Activated CD4-positive, CD25-positive, alpha-beta regulatory T cell treated with anti-CD3 and anti-CD28 coated beads, Interleukin-2, amount 50 U/mL, for 16 hours (primary cell): ENCODE data around the gene FTCD.
"Not testable (repeated sequence)": the region's sequence is repeated elsewhere in the genome, so short reads cannot be mapped to it uniquely, and the experiment has no call there.

ENCODE experiments used
- DNase-seq: peaks from one replicate; pipeline ENCODE4 v3.0.0-alpha.2; 2020; ENCODE audit warnings: low read depth, low spot score

FTCD gene

DNA sequence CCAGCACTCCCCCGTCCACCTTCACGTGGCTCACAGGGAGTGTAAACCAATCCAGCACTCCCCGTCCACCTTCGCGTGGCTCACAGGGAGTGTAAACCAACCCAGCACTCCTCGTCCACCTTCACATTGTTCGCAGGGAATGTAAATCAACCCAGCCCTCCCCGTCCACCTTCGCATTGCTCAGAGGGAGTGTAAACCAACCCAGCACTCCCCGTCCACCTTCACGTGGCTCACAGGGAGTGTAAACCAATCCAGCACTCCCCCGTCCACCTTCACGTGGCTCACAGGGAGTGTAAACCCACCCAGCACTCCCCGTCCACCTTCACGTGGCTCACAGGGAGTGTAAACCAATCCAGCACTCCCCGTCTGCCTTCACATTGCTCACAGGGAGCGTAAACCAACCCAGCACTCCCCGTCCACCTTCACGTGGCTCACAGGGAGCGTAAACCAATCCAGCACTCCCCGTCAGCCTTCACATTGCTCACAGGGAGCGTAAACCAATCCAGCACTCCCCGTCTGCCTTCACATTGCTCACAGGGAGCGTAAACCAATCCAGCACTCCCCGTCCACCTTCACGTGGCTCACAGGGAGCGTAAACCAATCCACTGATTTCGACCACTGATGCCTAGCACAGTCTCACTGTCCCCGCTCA is 14.9 kb downstream of the FTCD start:
- not testable (repeated sequence) for DNase-seq

DNA sequence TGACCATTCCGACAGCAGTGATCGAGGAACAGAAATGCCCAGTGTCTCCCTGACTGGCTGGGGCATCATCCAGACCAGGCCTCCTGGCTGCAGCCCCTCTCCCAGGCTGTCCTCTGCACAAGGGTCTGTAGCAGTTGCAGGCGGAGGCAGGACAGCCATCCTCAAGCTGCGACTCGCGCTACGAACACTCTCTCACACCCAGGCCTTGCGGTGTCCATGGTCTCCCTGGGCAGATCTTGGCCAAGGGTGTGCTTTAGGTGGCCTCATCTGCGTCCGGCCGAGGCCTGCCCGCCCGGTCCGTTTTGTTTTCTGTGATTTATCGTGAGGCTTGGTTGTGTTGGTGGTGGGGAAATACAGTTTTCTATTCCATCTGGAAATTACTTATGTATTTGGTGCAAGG is 15.7 kb downstream of the FTCD start:
- DNase-seq: no peak

DNA sequence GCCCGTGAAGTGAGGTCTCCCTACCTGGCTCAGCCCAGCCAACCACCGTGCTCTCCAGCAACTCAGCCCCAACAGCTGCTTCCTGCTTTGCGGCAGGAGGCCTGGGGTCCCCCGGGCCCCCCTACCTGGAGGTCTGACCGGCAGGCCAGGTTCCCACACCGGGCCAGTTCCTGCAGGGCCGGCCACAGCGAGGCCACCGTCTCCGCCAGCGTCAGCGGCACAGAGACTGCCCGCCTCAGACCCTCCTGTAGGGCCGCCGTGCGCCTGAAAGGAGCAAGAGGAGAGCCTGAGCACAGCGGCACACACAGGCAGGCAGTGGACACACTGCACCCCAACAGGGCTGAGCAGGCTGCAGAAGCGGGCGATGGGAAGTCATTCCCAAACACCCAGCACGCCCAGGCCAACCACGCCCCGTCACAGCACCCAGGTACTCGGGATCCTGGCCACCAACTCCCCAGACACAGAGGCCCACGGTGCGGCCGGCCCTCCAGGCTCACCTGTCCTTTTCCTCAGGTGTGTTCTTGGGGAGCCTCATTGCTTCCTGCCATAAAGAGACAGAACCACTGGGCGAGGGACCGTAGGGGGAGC is 16.9 kb downstream of the FTCD start:
- DNase-seq: no peak

DNA sequence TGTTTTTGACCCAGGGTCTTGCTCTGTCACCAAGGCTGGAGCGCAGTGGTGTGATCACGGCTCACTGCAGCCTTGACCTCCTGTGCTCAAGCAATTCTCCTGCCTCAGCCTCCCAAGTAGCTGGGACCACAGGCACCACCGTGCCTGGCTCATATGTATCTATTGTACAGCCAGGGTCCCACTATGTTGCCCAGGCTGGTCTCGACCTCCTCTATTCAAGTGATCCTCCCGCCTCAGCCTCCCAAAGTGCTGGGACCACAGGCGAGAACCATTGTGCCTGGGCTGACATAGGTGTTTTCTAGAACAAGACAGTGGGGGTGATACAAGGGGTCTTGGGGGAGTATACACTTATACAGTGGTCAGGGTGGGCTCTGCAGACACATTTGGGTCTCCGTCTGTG is 17.5 kb downstream of the FTCD start:
- DNase-seq: no peak

DNA sequence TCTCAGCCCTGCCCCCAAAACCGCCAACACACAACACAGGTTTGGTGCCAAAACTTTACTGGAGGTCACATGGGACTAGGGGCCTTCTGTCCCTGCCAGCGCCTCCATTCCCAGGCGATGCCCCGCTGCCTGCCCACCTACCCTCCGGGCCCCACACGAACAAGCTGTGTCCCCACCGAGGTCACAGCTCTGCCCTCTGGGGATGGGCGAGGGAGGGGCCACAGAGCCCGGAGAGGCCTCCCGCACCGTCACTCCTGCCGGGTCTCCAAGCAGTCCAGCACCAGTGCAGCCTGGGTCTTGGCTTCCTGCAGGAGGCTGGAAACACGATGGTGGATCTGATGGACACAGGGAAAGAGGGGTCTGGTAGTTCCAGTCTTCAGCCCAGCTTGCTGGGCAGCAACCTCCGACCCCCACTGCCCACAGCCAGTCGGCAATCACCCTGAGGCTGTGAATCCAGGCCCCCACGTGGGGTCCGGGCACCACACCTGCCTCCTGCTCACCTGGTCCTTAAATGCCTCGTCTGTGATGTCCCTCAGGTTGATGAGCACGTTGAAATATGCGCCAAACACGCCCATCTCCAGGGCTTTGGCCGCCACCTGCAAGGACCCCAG is 18.5 kb downstream of the FTCD start:
- no peak for DNase-seq

DNA sequence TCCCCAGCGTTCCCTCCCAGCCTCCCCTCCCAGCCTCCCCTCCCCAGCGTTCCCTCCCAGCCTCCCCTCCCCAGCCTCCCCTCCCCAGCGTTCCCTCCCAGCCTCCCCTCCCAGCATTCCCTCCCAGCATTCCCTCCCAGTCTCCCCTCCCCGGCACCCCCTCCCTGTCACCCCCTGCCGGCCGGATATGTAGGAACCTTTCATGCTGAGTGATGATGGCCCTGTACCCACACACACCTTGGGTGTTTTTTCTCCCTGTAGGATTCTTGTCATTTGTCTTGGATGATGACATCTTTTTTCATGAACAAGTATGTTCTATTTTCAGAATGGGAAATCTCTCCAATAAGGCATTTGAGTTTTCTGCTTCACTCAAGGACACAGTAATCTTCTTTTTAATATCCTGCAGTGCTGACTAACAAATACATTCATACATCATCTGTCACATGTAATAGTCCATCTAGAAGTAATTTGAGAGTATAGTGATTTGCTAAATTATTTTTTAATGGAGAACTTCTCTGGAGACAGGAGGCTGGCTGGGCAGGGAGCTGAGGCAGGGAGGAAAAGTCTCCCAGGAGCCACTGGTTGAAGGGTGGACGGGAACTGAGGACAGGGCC is 19.5 kb downstream of the FTCD start:
- no peak for DNase-seq

DNA sequence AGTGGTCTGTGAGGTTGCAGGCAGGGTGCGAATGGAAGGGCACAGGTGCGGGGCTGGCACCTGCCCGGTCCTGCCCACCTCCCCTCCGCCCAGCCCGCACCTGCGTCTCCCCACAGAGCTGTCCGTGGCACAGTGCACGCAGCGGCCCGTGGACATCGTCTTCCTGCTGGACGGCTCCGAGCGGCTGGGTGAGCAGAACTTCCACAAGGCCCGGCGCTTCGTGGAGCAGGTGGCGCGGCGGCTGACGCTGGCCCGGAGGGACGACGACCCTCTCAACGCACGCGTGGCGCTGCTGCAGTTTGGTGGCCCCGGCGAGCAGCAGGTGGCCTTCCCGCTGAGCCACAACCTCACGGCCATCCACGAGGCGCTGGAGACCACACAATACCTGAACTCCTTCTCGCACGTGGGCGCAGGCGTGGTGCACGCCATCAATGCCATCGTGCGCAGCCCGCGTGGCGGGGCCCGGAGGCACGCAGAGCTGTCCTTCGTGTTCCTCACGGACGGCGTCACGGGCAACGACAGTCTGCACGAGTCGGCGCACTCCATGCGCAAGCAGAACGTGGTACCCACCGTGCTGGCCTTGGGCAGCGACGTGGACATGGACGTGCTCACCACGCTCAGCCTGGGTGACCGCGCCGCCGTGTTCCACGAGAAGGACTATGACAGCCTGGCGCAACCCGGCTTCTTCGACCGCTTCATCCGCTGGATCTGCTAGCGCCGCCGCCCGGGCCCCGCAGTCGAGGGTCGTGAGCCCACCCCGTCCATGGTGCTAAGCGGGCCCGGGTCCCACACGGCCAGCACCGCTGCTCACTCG is 23.3 kb downstream of the FTCD start:
- DNase-seq: no peak

DNA sequence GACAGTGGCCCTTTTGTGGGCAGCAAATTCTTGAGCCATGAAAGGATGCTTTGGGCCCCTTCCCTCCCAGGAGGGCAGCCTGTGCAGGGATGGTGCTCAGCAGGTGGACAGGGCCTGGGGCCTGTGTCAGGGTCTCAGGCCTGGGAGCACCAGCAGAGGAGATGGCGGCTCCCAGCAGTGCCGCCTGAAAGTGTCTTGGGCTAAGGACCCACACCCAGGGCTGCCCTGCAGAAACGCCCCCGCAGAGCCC is 23.9 kb downstream of the FTCD start:
- no peak for DNase-seq

DNA sequence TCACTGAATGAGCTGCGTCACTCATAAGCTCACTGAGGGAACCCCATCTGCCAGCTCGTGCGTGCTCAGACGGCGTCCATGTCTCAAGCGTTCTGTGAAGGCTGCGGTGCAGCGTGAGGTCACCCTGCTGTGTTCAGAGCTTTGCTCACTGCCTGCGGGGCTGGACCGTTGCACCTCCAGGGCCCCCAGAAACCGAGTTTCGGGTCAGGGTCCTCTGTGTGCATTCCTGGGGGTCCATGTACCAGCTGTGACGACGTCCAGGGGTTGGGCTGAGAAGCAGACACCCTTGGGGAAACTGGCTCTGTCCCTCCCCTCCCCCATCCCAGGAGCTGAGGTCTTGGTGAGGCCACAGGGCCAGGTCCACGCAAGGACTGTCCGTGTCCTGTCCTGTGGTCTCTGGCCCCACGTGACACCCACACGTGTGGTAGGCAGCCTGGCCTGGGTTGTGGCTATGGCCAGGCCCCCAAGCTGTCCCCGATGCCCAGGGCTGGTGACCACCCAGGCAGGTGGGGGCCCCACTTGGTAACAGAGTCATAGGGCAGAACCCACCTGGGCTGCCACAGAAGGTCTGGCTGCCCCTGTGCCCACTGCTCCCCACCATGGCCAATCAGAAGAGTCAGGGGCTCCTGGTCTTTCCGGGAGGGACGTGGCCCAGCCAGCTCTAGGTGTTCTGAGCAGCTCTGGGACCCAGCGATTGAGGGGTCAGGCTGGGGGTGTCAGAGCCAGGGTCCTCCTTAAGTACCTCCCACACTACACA is 24.4 kb downstream of the FTCD start:
- DNase-seq: no peak

DNA sequence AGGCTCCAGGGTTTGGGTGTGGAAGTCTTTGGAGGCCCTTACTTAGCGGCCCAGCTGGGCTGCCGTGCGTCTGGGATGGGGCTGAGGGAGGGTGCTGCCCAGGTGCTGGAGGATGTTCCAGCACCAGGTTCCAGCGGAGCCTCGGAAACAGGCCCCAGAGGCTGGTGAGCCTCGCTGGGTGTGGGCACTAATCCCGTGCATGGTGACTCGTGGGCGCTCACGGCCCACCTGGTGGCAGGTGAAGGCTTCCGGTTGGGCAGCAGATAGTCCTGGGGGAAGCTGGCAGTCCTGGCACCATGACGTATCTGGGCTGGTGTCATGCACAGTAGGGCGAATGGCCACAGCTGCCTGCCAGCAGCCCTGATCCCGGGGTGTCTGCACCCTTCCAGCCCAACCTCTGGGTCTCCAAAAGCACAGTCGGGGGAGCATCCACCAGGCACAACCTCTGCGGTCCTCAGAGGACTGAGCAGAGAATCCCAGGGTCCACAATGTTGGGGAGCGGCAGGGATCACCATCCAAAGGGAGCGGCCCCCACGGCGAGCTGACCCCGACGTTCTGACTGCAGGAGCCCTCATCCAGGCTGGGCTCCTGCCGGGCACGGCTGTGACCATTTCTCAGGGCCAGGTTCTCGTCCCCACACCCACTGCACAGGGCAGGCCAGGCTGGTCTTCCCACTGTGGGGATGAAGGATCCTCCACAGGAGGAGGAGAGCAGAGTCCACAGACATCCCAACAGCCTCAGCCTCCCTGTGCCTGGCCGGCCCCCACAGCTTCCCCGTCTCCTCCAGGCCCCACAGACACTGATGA is 25.3 kb downstream of the FTCD start:
- DNase-seq: no peak

DNA sequence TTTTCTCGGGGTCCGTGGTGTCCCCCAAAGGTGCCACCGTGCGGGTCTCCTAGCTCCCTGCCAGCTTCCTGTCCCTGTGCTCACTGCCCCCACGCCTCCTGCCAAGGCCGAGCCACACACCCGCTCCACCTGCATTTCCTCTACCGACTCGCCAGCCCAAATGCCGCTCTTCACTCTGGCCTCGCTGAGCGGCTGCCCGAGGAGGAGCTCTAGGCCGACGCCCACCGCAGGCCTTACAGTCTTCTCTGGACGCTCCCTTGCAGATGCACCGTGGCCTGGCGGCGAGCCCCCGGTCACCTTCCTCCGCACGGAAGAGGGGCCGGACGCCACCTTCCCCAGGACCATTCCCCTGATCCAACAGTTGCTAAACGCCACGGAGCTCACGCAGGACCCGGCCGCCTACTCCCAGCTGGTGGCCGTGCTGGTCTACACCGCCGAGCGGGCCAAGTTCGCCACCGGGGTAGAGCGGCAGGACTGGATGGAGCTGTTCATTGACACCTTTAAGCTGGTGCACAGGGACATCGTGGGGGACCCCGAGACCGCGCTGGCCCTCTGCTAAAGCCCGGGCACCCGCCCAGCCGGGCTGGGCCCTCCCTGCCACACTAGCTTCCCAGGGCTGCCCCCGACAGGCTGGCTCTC is 26.3 kb downstream of the FTCD start:
- no peak for DNase-seq

DNA sequence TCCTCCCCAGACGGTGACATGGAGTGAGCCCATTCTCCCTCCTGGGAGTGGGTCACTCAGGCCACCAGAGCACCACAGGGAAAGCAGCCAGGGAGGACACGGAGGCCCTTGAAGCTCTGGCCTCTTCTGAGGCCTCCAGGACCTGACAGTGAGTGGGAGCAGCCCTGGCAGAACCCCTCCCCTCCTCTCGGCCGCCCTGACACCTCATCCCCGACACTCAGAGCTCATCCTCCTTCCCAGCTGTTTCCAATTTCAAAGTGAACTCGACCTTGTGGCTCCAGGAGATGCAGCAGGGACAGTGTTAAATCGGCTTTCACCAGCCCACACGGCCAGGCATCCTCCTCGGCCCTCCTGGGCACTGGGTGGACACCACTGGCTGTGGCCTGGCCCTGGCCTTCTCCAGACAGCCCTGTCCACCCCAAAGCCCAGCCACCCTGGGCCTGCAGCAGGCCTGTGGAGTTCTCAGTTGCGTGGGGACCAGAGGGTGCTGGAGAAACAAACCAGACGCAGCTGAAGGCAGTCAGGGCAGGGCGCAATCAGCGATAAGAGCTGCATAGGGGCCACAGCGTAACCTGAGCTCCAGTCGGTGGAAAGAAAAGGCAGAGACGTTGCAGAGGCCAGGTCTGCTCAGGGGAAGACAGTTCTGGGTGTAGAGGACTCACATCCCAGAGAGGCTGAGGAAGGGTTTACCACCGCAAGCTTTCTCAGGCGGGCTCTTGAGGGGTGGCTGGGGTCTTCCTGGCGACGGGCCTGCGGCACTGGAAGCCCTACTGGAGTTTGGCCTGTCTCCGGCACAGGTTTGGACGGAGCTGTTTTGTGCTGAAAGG is 27.1 kb downstream of the FTCD start:
- no peak for DNase-seq

DNA sequence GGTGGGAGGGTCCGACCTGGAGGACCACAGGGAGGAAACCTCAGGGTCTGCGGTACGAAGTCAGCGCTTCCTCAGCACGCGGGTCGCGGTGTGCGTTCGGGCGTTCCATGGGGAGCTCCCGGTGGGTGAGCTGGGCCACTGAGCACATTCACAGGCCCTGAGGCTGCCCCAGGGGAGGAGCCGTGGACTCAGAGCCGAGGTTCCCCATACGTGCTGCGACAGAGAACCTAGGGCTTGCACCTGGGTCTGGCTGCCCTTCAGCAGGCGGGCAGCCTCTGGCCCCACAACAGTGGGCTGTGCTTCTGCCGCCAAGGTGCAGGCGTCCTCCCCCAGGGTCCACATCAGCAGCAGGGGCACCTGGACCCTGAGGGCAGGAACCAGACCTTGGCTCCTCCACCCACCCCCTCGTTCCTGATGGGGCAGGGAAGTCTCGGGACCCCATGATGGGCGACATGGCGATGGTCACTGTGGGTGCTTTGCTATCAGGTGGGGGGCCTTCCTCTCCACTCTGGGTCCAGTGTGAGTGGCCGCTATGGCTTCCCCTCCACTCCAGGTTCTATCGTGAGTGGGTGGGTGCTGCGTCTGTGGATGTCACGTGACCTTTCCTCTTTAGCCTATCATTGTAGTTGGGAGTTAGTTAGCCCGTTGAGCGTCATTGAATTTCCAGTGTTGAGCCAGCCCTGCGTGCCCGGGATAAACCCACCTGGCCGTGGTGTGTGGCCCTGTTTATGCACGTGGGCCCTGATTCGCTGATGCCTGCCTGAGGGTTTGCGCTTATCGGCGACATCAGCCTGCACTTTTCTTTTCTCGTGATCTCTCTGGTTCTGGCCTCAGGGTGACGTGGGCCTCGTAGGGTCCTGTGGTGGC is 27.9 kb downstream of the FTCD start:
- no peak for DNase-seq

DNA sequence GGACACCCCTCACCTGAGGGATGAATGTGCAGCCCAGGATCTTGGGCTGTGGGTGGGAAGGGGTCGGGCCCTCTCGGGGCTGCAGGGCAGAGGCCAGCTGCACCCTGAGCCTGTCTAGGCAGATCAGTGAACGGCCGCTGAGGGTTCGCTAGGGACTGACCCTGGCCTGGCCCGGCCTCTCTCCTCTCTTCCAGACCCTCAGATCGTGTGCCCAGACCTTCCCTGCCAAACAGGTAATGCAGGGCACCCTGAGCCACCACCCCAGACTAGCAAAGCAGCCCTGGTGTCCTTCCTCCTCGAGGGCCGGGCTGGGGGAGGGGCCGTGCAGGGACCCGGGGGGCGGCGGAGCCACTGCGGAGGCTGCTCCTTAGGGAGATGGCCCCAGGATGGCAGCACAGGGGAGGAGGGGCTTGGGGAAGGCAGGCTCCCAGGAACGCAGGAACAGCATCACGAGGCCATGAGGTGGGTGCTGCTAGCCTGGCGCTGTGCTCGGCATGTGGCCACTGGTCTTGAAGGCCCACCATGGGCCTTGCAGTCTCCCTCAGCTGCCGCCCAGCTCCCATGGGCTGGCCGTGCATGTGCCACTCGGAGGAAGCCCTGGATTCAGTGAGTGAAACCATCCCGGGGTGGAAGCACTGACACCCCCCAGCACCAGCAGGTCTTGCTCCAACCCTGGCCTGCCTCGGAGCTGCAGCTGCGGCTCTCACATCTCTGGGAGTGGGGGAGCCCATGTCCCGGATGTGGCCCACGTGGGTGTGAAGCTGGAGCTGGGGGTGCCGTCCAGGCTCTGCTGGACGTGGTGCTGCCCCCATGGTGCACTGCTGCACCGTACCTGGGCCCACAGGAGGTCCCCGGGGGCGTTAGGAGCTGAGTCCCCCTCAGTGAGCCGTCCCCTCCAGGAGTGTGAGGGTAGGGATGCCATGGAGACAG is 28.8 kb downstream of the FTCD start:
- no peak for DNase-seq

DNA sequence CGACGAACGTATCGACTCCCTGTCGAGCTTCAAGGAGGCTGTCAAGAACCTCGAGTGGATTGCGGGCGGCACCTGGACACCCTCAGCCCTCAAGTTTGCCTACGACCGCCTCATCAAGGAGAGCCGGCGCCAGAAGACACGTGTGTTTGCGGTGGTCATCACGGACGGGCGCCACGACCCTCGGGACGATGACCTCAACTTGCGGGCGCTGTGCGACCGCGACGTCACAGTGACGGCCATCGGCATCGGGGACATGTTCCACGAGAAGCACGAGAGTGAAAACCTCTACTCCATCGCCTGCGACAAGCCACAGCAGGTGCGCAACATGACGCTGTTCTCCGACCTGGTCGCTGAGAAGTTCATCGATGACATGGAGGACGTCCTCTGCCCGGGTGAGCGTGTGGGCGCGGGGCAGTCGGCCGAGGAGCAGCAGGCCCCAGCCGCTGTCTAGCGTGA is 29.5 kb downstream of the FTCD start:
- no peak for DNase-seq

DNA sequence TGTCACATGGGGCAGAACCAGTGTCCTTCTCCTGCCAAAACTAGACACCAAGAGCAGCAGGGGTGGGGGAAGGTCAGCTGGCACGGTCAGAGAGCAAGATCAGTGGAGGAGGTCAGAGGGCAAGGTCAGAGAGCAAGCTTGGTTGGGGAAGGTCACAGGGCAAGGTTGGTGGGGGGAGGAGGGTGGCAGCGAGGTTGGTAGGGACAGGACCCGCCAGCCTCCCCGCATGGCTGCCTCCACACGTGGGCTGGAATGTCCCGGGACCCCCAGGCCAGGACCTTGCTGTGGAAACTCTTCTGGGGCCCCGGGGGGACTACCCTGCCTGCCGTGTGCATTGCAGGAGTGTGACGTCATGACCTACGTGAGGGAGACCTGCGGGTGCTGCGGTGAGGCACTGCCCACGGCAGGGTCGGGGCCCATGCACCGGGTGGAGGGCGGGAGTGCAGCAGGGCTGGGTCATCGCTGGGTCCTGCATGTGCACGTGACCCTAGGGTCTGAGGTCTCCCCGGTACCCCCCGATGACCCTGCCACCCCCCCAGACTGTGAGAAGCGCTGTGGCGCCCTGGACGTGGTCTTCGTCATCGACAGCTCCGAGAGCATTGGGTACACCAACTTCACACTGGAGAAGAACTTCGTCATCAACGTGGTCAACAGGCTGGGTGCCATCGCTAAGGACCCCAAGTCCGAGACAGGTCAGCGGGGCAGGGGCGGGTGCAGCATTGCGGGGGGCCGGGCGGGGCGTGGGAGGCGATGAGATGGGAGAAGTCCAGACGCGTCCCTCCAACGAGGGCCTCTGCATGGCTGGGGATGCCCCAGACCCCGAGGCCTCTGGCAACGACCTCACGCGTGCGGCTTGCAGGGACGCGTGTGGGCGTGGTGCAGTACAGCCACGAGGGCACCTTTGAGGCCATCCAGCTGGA is 30.2 kb downstream of the FTCD start:
- no peak for DNase-seq
